ENCODE measurements around the gene MTHFD1.

MTHFD1 gene

DNA sequence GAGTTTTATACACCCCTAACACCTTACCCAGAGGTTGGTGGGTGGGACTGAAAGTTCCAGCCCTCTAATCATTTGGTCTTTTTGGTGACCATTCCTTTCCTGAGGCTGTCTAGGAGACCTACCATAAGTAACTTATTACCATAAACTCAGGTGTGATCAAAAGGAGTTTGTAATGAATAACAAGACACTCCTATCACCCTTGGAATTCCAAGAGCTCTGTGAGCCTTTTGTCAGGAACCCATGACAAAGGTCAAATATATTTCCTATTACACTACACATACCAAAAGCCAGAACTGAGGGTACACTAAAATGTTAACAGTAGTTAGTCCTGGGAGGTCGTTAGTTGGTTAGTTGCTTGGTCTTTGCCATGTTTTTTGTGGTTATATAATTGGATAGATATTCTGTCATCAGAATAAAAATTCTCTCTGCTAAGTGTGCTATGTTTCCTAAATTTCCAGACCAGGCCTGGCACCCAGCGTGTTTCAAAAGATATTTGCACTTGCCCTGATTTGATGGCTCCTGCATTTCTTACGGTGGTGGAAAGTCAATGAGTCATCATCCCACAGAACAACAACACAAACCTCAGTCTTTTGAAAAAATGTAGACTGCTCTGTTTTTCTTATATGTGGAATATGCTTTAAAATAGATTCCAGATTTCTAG is 50.2 kb downstream of the MTHFD1 start:
- no peak overlapping the region for H3K4me3 ChIP-seq (ENCODE audit: low read depth, low read length)
- TF ChIP-seq, protein P1, sequence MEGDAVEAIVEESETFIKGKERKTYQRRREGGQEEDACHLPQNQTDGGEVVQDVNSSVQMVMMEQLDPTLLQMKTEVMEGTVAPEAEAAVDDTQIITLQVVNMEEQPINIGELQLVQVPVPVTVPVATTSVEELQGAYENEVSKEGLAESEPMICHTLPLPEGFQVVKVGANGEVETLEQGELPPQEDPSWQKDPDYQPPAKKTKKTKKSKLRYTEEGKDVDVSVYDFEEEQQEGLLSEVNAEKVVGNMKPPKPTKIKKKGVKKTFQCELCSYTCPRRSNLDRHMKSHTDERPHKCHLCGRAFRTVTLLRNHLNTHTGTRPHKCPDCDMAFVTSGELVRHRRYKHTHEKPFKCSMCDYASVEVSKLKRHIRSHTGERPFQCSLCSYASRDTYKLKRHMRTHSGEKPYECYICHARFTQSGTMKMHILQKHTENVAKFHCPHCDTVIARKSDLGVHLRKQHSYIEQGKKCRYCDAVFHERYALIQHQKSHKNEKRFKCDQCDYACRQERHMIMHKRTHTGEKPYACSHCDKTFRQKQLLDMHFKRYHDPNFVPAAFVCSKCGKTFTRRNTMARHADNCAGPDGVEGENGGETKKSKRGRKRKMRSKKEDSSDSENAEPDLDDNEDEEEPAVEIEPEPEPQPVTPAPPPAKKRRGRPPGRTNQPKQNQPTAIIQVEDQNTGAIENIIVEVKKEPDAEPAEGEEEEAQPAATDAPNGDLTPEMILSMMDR (IDR thresholded peaks at IDR 0.05; ENCODE audit: insufficient read depth, low read depth, low read length, missing control alignments) = no peak
- no peak for DNase-seq (ENCODE audit: low read depth)

DNA sequence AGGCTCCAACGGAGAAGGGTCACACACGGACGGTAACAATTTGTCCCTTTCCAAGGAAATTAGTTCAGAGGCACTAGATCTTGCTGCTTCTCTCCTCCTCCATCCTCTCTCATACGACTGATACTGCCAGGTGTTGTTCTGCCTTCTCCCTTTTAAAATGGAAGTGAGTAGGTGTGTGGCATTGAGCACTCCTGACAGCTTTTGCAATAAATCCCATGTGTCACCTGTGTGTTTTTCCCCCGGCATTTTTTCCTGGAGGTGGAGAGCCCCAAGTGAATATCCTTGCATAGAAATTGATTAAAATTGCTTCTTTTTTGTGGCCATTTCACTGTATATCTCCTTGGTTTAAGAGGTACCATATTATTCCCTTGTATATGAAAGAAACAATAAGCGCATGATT is 51.0 kb downstream of the MTHFD1 start:
- TF ChIP-seq, protein P1 (IDR thresholded peaks at IDR 0.05; ENCODE audit: insufficient read depth, low read depth, low read length, missing control alignments) = no peak
- H3K4me3 ChIP-seq (ENCODE audit: low read depth, low read length) = no peak overlapping the region
- no peak for DNase-seq (ENCODE audit: low read depth)

DNA sequence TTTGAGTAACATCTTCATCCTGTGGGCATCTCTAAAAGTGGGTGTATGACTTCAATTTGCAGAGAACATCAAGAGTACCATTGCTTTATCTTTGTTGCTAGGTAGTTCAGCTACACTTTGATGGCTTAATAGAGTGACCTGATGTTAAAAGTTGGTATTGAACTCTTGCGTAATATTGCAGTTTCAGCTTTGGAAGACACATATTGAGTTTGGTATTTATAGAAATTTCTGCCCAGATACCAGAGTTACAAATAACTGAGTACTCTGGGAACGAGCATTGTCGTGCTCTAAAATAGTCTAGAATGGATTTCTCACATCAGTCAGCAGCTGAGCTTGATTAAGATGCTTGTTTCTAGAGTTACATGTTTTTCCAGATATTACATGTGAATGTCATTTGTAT is 52.3 kb downstream of the MTHFD1 start:
- no peak for DNase-seq (ENCODE audit: low read depth)
- no peak overlapping the region for H3K4me3 ChIP-seq (ENCODE audit: low read depth, low read length)
- TF ChIP-seq, protein P1 (IDR thresholded peaks at IDR 0.05; ENCODE audit: insufficient read depth, low read depth, low read length, missing control alignments) = no peak

DNA sequence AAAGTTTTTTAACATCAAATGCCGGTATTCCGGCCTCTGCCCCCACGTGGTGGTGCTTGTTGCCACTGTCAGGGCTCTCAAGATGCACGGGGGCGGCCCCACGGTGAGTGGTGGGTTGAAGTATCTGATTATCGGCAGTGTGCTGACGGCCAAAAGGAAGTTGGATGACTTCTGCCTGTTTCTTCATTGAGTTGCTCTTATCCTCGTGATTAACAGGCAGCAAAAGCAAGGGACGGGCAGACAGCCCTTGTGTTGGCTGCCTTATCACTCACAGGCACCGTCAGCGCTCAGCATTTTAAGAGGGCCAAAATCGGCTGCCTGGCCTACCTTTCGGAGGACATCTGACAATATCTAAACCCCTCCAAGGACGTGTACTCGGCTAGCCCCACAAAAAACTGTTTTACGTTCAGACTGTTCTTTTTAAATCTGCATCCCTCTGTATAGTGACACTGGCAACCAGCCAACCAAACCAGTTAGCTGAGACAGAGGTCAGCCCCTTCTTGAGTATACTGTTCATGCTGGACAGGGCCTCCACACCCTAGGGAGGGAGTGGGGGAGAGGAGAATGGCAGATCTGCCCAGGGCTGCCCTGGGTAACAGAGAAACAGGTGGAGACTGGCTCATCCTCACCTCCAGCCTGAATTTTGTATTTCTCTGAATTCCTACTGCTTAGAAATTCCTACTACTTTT is 54.3 kb downstream of the MTHFD1 start:
- TF ChIP-seq, protein P1 (IDR thresholded peaks at IDR 0.05; ENCODE audit: insufficient read depth, low read depth, low read length, missing control alignments) = no peak
- no peak for DNase-seq (ENCODE audit: low read depth)
- no peak overlapping the region for H3K4me3 ChIP-seq (ENCODE audit: low read depth, low read length)

DNA sequence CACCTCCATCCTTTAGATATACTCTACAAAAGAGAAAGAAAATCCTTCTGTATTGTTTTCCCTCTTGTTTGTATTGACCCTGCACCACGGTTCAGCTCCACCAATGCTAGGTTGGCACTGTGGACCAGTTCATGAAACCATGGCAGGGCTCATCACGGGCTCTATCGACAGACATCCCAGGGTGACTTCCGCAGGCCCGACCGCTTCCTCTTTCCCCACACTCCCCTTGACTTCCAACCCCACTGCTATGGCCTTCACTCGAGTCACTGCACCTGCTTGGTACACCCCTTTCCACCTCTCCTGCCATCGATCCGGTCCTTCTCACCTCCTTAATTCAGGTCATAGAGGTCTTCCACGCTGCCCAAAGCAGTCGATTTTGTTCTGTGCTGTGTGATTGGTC is 56.0 kb downstream of the MTHFD1 start:
- no peak overlapping the region for H3K4me3 ChIP-seq (ENCODE audit: low read depth, low read length)
- no peak for DNase-seq (ENCODE audit: low read depth)
- TF ChIP-seq, protein P1 (IDR thresholded peaks at IDR 0.05; ENCODE audit: insufficient read depth, low read depth, low read length, missing control alignments) = no peak

DNA sequence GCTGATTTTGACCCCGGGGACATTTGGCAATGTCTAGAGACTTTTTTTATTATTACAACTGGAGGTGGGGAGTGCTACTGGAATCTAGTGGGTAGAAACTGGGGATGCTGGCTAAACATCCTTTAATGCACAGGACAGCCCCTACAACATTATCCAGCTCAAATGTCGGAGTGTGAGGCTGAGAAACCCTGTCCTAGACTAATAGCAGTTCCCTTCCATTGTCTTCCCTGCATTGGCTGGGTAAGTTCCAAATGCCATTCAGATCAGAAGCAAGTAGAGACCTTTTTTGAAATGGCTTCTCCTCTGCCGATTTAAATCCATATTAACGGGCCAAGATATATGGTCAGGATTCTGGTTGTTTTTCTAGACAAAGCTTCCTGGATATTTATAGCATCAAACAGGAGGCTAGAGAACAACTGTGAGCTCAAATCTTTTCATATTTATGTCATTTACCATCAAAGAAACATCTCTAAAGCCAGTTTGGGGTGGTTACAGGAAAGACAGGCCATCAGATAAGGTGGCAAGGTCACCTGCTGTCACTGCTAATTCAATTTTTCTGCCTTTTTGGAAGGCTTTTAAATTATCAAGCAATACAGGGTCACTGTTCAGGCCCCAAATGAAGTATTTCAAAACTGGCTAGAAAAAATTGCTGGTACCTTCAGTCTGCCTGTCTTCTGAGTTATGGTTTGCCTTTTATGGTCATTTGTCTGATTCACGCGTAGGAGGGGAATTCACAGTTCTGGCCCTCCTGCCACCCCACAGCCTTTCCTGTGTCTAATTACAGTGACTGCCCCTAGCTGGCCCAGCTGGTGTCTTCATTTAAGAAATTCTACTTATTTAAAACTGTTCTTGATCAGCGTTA is 57.1 kb downstream of the MTHFD1 start:
- DNase-seq (ENCODE audit: low read depth) = peak; percentile 92
- TF ChIP-seq, protein P1 (IDR thresholded peaks at IDR 0.05; ENCODE audit: insufficient read depth, low read depth, low read length, missing control alignments) = no peak
- H3K4me3 ChIP-seq (ENCODE audit: low read depth, low read length) = peak overlapping the region; percentile 33

All from GM12865 (cell line).